Measurements from ENCODE around the gene ATAD3A.

The ATAD3A gene

GRCh38 chr1:1538989-1539309 lies 27.0 kb downstream of the ATAD3A start:
- no peak for DNase-seq (ENCODE audit: low read depth in 2 of 3, low spot score in 2 of 3)

GRCh38 chr1:1539310-1540089 lies 27.5 kb downstream of the ATAD3A start:
- DNase-seq (ENCODE audit: low read depth in 2 of 3, low spot score in 2 of 3): no peak

GRCh38 chr1:1540090-1540817 lies 28.3 kb downstream of the ATAD3A start, which contains the start of gene TMEM240:
TMEM240 (minus strand) TSS chr1:1540624; CDS start chr1:1540346, 278 bp downstream.
- peak in 1 of 3 experiments; percentile 24 for DNase-seq (ENCODE audit: low read depth in 2 of 3, low spot score in 2 of 3)

- DNase-seq (ENCODE audit: low read depth in 2 of 3, low spot score in 2 of 3): no peak
These were observed 29.1 kb downstream of the ATAD3A start for GRCh38 chr1:1540818-1541628.

GRCh38 chr1:1541956-1542765 lies 30.2 kb downstream of the ATAD3A start:
- DNase-seq (ENCODE audit: low read depth in 2 of 3, low spot score in 2 of 3): no peak

GRCh38 chr1:1542766-1543705 lies 31.1 kb downstream of the ATAD3A start:
- no peak for DNase-seq (ENCODE audit: low read depth in 2 of 3, low spot score in 2 of 3)

- no peak for DNase-seq (ENCODE audit: low read depth in 2 of 3, low spot score in 2 of 3)
These were observed 31.7 kb downstream of the ATAD3A start for GRCh38 chr1:1543706-1544099.

GRCh38 chr1:1544544-1544943 lies 32.6 kb downstream of the ATAD3A start:
- DNase-seq (ENCODE audit: low read depth in 2 of 3, low spot score in 2 of 3): no peak

- DNase-seq (ENCODE audit: low read depth in 2 of 3, low spot score in 2 of 3): no peak
These were observed 34.2 kb downstream of the ATAD3A start for GRCh38 chr1:1545946-1546737.

GRCh38 chr1:1547011-1547410 lies 35.0 kb downstream of the ATAD3A start:
- no peak for DNase-seq (ENCODE audit: low read depth in 2 of 3, low spot score in 2 of 3)

GRCh38 chr1:1547476-1547875 lies 35.5 kb downstream of the ATAD3A start:
- no peak for DNase-seq (ENCODE audit: low read depth in 2 of 3, low spot score in 2 of 3)

GRCh38 chr1:1548591-1548990 lies 36.6 kb downstream of the ATAD3A start:
- DNase-seq (ENCODE audit: low read depth in 2 of 3, low spot score in 2 of 3): no peak

- DNase-seq (ENCODE audit: low read depth in 2 of 3, low spot score in 2 of 3): no peak
These were observed 38.1 kb downstream of the ATAD3A start for GRCh38 chr1:1550087-1550486.

- DNase-seq (ENCODE audit: low read depth in 2 of 3, low spot score in 2 of 3): no peak
These were observed 38.9 kb downstream of the ATAD3A start for GRCh38 chr1:1550591-1551432.

GRCh38 chr1:1551524-1552262 lies 39.7 kb downstream of the ATAD3A start:
- no peak for DNase-seq (ENCODE audit: low read depth in 2 of 3, low spot score in 2 of 3)

GRCh38 chr1:1552263-1552639 lies 40.3 kb downstream of the ATAD3A start:
- no peak for DNase-seq (ENCODE audit: low read depth in 2 of 3, low spot score in 2 of 3)

GRCh38 chr1:1553821-1554494 lies 42.0 kb downstream of the ATAD3A start:
- DNase-seq (ENCODE audit: low read depth in 2 of 3, low spot score in 2 of 3): no peak

All from activated CD8-positive, alpha-beta memory T cell treated with anti-CD3 and anti-CD28 coated beads for 48 hours (primary cell).